HG03460 (cell line): Measurements from ENCODE around the gene ELMO1.
A peak's percentile ranks its signal among the peaks of the same experiment; 100 is the strongest.

Experiments used
- ATAC-seq: cut with Tn5 transposase; IDR thresholded peaks from one replicate; pipeline ENCODE4 v1.9.1; 2021; ENCODE audit not compliant: unreplicated experiment

The ELMO1 gene

GRCh38 chr7:37352251-37352880, 96.3 kb downstream of the ELMO1 start:
- ATAC-seq = no peak

DNA sequence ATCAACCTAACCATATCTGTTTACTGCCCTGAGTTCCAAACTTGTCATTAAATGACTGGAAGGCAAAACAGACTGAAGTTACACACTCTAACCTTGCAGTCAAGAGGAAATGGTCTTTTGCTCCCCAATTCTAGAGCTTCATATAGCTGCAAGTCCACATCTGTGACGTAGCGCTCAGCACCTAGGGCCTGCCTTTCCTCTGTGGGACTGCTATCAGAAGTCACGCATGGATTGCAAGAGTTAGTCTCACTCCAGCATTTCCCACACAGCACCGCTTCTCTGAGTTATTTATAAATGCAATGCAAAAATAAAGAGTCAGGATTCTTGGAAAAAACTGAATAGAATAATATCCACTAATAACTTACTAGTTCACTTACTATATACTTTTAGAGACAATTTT, 96.9 kb downstream of the ELMO1 start:
- no peak for ATAC-seq

GRCh38 chr7:37349979-37350590, 98.6 kb downstream of the ELMO1 start:
- ATAC-seq = no peak

DNA sequence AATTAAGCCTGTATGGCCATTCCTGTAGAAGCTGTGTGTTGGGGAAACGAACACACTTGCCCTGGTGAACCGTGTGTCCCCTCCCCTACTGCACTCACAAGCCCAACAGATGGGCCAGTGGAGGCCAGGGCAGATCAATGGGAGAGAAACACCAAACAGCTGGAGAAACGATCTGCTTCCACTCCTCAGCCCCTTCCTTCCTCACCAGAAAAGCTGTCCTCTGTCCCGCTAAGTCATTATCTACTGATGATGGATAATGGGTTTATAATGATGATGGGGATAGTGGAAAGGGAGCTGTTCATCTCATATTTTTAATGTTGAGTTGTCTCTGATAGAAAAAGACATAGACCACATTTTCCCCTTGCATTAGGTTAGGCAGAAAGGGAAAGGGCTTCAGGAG, 99.7 kb downstream of the ELMO1 start:
- ATAC-seq = no peak

GRCh38 chr7:37346761-37347160, 101.9 kb downstream of the ELMO1 start:
- ATAC-seq = no peak

DNA sequence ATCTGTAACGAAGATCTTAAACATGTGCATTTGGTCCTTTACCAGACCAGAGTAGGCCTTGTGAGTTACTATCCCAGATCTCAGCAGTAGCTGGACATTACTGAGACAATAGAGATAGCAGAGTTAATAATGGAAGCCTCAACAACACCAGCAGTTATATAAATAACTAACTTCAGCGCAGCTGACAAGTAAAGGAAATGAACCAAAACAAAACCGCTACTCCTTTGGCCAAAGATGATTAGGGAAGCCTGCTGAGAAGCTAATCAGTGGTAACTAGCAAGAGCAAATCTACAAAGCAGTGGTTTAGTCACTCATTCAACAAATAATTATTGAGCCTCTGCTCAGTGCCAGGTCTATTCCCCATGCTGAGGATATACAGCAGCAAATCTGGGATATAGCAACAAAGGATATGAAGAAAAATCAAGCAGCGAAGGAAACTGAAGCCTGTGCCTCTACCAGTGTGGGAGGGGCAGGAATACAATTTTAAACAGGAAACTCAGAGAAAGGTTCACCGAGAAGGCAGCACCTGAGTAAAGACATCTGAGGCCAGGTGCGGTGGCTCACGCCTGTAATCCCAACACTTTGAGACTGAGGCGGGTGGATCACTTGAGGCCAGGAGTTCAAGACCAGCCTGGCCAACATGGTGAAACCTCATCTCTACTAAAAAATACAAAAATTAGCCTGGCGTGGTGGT, 103.6 kb downstream of the ELMO1 start:
- ATAC-seq = peak; percentile 38

- ATAC-seq = peak; percentile 58
Observed at GRCh38 chr7:37342688-37343471, 105.8 kb downstream of the ELMO1 start.

DNA sequence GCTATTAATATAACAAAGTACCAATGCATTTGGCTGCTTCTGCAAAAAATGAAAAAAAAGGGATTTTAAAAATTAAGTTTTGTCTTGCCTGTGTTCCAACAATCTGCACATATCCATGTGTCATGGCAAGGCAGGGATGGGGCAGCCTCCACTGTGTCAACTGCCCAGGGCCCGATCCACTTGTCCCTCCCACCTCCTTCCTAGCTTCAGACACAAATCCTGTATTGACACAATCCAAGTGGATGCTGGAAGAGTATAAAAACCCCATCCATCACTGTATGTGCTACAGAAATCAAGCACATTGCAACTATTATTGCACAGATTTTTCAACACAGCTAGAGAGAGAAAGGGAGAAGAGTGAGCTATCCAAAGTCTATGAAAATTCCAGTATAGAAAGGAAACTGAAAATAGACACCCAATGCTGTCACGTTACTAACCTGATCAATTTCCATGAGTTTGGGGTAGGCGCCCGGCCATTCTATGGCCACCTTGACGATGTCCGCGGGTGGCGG, 106.4 kb downstream of the ELMO1 start:
- no peak for ATAC-seq

DNA sequence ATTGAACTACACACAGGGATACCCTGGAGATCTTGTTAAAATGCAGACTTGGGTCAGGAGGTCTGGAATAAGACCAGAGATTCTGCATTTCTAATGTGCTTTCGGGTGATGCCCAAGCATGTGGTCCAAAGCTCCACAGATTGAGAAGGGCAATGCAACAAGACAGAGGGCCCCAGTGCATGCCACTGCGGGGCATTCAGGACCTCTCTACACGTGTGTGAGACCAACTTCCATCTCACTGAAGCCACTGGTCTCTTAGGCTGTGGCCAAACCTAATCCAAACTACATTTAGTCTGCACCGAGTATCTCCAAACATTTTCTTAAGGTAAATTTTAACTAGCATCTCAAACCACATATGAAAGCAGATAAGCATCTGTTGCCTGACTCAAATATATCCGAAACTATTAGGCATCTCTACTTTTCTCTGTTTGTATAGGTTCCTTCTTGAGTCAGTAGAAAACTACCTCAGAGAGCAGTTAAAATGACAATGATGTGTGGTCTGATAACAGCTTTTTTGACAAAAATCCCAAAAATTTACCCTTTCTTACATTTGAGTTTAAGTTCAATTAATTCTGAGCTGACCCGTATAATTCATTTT, 107.5 kb downstream of the ELMO1 start:
- peak; percentile 42 for ATAC-seq

DNA sequence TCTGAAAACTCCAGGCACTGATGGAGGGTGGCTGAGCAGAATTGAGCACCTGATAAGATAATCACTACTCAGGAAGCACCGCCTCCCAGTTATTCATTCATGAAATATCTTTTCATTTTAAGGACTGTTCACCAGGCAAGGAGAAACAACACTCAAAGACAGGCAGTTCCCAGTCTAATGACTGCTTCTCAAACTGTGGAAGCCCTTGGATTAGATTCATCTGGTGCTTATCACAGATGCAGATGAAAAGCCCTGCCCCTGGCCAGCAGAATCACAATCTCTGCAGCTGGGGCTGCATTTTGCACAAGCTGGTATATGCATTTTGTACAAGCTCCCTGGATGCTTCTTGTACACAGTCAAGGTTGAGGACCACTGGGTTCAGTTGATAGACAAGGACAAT, 109.7 kb downstream of the ELMO1 start:
- ATAC-seq = no peak

DNA sequence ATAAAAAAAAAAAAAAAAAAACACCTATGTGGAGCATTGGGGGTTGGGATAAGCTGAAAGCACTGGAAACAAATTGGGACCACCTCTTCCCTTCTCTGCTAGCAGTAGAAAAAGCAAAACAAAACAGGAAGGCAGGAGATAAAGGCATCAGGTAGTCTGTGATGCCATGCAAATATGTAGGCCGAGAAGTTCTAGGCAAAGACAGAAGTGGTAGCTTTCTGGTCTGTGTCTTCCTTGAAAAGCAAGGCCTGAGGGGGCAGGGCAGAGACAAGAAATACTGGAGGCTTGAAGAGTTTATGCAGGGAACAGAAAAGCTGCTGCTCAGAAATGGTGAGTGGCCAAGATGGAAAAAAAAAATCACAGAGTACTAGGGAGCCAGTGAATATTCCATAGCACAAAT, 111.1 kb downstream of the ELMO1 start:
- ATAC-seq = no peak

DNA sequence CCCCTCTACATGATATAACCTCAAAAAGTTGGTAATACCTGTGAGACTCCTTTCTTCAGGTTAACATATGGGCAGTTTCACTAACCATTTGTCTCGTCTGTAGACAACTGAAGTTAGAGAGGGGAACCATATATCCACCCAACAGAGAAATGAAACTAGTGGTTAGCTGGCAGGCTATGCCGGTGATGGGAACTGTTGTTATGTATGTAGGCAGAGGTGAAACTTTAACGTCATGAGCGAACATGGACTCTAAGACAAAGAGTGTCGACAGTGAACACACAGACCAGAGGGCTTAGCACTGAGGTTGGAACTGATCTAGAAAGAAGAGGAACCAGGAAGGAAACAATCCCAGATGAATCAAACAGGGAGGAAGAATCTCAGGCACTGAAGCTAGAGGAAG, 112.4 kb downstream of the ELMO1 start:
- ATAC-seq = peak; percentile 89

DNA sequence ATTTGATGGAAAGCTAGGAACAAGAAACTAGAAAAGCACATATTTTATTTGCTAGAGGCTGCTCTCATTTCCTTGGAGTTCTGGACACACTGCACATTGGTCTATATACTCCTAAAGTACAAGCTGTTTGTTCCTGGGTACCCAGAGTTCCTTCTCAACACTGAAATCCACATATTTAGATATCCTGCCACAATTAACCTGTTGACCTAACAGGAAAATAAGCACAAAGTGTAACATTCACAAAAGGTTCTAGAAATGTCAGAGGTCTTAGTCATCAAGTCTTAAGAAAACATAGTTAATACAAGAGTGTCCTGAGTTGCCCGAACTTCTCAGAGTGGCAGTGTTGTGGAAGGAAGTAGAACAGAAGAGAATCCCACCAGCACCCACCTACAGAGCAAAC, 115.6 kb downstream of the ELMO1 start:
- no peak for ATAC-seq

DNA sequence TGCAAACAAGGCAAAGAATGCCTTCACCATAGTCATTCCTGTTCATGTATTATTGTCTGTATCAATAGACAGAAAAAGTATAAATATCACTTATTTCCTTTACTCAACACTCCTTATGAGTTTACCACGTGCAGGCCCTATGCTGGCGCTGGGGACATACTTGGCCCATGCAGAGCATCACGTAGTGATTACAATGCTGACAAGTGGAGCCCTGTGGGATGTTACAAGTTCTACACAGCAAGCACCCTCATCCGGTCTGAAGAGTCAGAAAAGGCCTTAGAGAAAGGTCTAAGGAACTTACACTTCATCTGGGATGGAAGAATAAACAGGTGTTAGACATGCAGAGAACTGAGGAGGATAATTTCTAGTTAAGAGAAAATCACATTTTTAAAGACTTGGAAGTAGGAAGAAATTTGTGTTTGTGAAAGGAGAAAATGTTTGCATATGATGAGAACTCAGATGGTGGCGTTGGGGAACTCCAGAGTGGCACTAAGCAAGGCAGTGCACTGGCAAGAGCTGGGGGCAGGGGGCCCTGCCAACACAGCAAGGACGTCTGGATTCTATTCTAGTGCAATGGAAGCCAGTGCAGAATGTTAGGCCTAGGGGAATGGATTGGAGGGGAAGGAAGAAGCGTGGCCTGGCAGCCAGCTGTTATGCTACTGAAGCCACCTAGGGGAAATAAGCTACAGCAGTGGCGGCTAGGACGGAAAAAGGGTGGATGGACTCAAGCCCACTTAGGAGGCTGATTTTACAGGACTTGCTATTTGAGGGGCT, 116.2 kb downstream of the ELMO1 start:
- no peak for ATAC-seq

DNA sequence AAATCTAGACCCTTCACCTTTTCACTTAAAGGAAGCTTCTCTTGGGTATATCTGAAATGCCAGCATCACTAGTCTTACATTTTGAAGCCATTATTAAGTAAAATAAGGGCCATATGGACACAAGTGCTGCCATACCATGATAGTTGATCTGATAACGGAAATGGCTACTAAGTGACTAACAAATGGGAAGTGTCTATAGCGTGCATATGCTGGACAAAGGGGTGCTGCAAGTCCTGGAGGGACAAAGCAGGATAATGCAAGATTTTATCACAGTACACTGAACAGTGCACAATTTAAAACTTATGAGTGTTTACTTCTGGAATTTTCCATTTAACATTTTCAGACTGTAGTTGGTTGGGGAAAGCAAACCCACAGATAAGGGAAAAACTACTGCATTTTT, 117.9 kb downstream of the ELMO1 start:
- no peak for ATAC-seq

- ATAC-seq = no peak
Observed at GRCh38 chr7:37329940-37330339, 118.7 kb downstream of the ELMO1 start.

GRCh38 chr7:37327288-37327687, 121.4 kb downstream of the ELMO1 start:
- ATAC-seq = no peak

DNA sequence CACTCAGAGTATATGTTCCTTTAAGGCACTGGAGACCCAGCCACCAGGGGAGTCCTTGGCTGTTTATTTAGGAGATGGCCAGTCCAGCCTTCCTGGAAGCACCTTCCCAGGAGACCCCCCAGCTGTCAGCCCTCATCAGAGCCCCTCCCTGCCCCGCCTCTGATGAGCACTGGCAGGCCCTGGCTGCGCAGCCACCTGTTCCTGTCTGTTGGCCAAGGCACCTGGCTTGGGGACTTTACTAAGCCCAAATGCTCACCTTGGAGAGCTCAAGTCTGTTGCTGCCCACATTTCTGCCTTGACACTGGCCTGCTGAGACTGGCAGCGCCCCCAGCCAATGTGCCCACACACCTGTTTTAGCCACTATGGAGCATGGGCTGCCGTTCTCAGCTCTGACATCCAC, 124.7 kb downstream of the ELMO1 start:
- ATAC-seq = no peak

- no peak for ATAC-seq
Observed at GRCh38 chr7:37322831-37323230, 125.8 kb downstream of the ELMO1 start.

GRCh38 chr7:37320848-37321468, 127.7 kb downstream of the ELMO1 start:
- ATAC-seq = no peak
